HepG2 (cell line): Measurements from ENCODE around the gene DNAJC1. TPM values are rescaled to one million over a fixed set of nuclear protein-coding genes. Genes with fewer than 3 reads are reported as not detected.
A peak's percentile ranks its signal among the peaks of the same experiment; 100 is the strongest.

ENCODE experiments used
- ATAC-seq: fragments of 200-7000 bp; cut with Tn5 transposase; 3 replicates; pipeline ENCODE4 v1.9.1; 2020; ENCODE audit warnings: mild to moderate bottlenecking, moderate library complexity
- Bru-seq: library from RNA; stranded (reverse); fragments of 400-500 nt; gene quantifications from one replicate; lab custom pipeline; 2021; lab: Mats Ljungman, UMichigan
- BruChase-seq, 2 experiments: library from RNA; stranded (reverse); fragments of 400-500 nt; gene quantifications; one replicate each; lab custom pipeline; 2021; lab: Mats Ljungman, UMichigan
- BruUV-seq: library from RNA; stranded (reverse); fragments of 400-500 nt; replicated peaks from 2 replicates; lab custom pipeline; 2021; lab: Mats Ljungman, UMichigan
- CTCF ChIA-PET: fragments of 300-600 bp; formaldehyde crosslinking; extraction: SDS; loops from one replicate; lab custom pipeline; 2021; ENCODE audit warnings: low total read pairs, inconsistent platforms, low intra/inter-chr PET ratio; lab: Yijun Ruan, JAX
- POLR2A ChIA-PET: fragments of 350-600 bp; sonication (Branson Sonifier 250); formaldehyde crosslinking; loops from one replicate; lab custom pipeline; 2020; ENCODE audit warnings: antibody characterized with exemption, inconsistent platforms; lab: Yijun Ruan, JAX
- DNase-seq: peaks from one replicate; pipeline ENCODE4 v3.0.0-alpha.2; 2015; ENCODE audit warnings: low spot score
- FAIRE-seq: peaks from 3 replicates; lab custom pipeline; 2011; peaks lifted over from hg19 to GRCh38; lab: Jason Lieb, UNC
- H2AFZ ChIP-seq: one replicate; pipeline ENCODE4 v1.6.1; 2011; ENCODE audit warnings: low read length, inconsistent platforms
- H3K27ac ChIP-seq: fragments of 300-600 bp; 3 replicates; pipeline ENCODE4 v1.8.0; 2011; ENCODE audit warnings: mixed run types, mild to moderate bottlenecking, mixed read lengths, low read length, inconsistent platforms; ENCODE audit not compliant: insufficient read depth; ENCODE audit errors: extremely low read length
- H3K27me3 ChIP-seq, 2 experiments: fragments of 200-600 bp in 1 of 2; 2 replicates in 1 of 2; 3 replicates in 1 of 2; pipeline versions ENCODE4 v1.6.0 to v1.8.0; 2011; ENCODE audit warnings: low read length in 2 of 2, mild to moderate bottlenecking in 2 of 2, moderate library complexity in 2 of 2, inconsistent platforms in 1 of 2; ENCODE audit not compliant: insufficient read depth in 2 of 2, control insufficient read depth in 1 of 2
- H3K36me3 ChIP-seq, 2 experiments: fragments of 200-600 bp in 1 of 2; replicated peaks in 1 of 2; 2 replicates in 1 of 2; 3 replicates in 1 of 2; pipeline versions ENCODE4 v1.5.1 to v1.8.0; 2011; ENCODE audit warnings: low read length in 2 of 2, inconsistent platforms in 1 of 2; ENCODE audit not compliant: insufficient read depth in 2 of 2, control insufficient read depth in 1 of 2
- H3K4me1 ChIP-seq: 2 replicates; pipeline ENCODE4 v1.5.1; 2012; ENCODE audit warnings: low read length, inconsistent platforms; ENCODE audit not compliant: insufficient read depth
- H3K4me2 ChIP-seq: 2 replicates; pipeline ENCODE4 v1.6.0; 2011; ENCODE audit warnings: low read depth, low read length, inconsistent platforms
- H3K4me3 ChIP-seq, 3 experiments: fragments of 200-600 bp in 1 of 3; sonication (generic), shearing (Covaris generic) in 1 of 3; replicated peaks in 1 of 3; 2 replicates each; pipeline ENCODE4 v1.5.1; 2011 to 2016; ENCODE audit warnings: low read length in 3 of 3, inconsistent platforms in 2 of 3, low read depth in 2 of 3, mild to moderate bottlenecking in 2 of 3, control low read depth in 1 of 3, mixed read lengths in 1 of 3; ENCODE audit not compliant: insufficient read depth in 1 of 3
- H3K79me2 ChIP-seq: one replicate; pipeline ENCODE4 v1.6.1; 2011; ENCODE audit warnings: low read length, inconsistent platforms; ENCODE audit not compliant: insufficient read depth
- H3K9ac ChIP-seq: 2 replicates; pipeline ENCODE4 v1.6.0; 2011; ENCODE audit warnings: mild to moderate bottlenecking, low read depth, low read length, inconsistent platforms; ENCODE audit not compliant: insufficient read depth
- H3K9me3 ChIP-seq: 2 replicates; pipeline ENCODE4 v1.5.1; 2012; ENCODE audit warnings: mild to moderate bottlenecking, low read length
- H4K20me1 ChIP-seq: 2 replicates; pipeline ENCODE4 v1.6.0; 2011; ENCODE audit warnings: inconsistent platforms, mild to moderate bottlenecking, low read length, moderate library complexity; ENCODE audit not compliant: insufficient read depth
- ATF2 ChIP-seq: sonication (generic); formaldehyde crosslinking; IDR thresholded peaks from 2 replicates; pipeline ENCODE4 v1.4.0; 2020; ENCODE audit warnings: missing genetic modification reagents
- EP300 ChIP-seq, 3 experiments: sonication (generic) in 1 of 3; formaldehyde crosslinking in 1 of 3; IDR thresholded peaks; 2 replicates each; pipeline versions ENCODE4 v1.5.1 to v1.6.1; 2011 to 2020; ENCODE audit warnings: low read depth in 2 of 3, low read length in 2 of 3, borderline replicate concordance in 1 of 3, improper control_type of control experiment in 1 of 3, mild to moderate bottlenecking in 1 of 3, missing genetic modification reagents in 1 of 3, moderate library complexity in 1 of 3
- PBX2 ChIP-seq: IDR thresholded peaks from 2 replicates; pipeline ENCODE4 v1.6.1; 2016; ENCODE audit warnings: control low read depth
- SP4 ChIP-seq: sonication (generic); formaldehyde crosslinking; IDR thresholded peaks from 2 replicates; pipeline ENCODE4 v1.8.1; 2023; ENCODE audit warnings: mild to moderate bottlenecking, missing genetic modification reagents
- TAF1 ChIP-seq: sonication (generic); formaldehyde crosslinking; IDR thresholded peaks from 2 replicates; pipeline ENCODE4 v1.4.0; 2020; ENCODE audit warnings: missing genetic modification reagents
- ZBED4 ChIP-seq: sonication (generic); formaldehyde crosslinking; IDR thresholded peaks from 2 replicates; pipeline ENCODE4 v1.4.0; 2020; ENCODE audit warnings: missing genetic modification reagents, borderline replicate concordance
- ZFAT ChIP-seq: sonication (generic); formaldehyde crosslinking; conservative IDR thresholded peaks from 2 replicates; pipeline ENCODE4 v1.8.1; 2023; ENCODE audit warnings: missing genetic modification reagents, inconsistent platforms
- ZNF121 ChIP-seq: sonication (generic); formaldehyde crosslinking; IDR thresholded peaks from 2 replicates; pipeline ENCODE4 v1.5.0; 2020; ENCODE audit warnings: mild to moderate bottlenecking, missing genetic modification reagents
- WGBS: methylation state at CpG from one replicate; pipeline ENCODE4 v1.1.6; 2017; ENCODE audit warnings: low lambda C conversion rate; 5-methylcytosine and 5-hydroxymethylcytosine counted together
- in situ Hi-C: cut with HindIII; loops from 2 replicates; pipeline ENCODE4 v1.10.0; 2017; ENCODE audit warnings: low pct_unique_long_range_greater_than_20kb; ENCODE audit not compliant: extremely low pct_ligation_motif_present
- intact Hi-C: fragments of 100-400 bp; cut with micrococcal nuclease; formaldehyde crosslinking; loops from one replicate; pipeline ENCODE4 v1.10.0; 2022; ENCODE audit not compliant: unreplicated experiment
- long read RNA-seq, 2 experiments: library from RNA in 1 of 2; library from polyadenylated mRNA in 1 of 2; stranded (forward) in 1 of 2; unstranded in 1 of 2; transcript quantifications; one replicate each; pipeline ENCODE4 v2.0.0, GENCODE V29; 2019 to 2022
- polyA minus RNA-seq, 3 experiments: library from RNA; depleted of rRNA, polyadenylated mRNA; stranded (reverse); fragments of >200 nt; gene quantifications; 2 replicates each; pipeline ENCODE4 v1.2.3, GENCODE V29; 2011; ENCODE audit warnings: low replicate concordance in 1 of 3
- polyA plus RNA-seq, 8 experiments: library from polyadenylated mRNA; depleted of rRNA in 3 of 8; stranded (reverse) in 7 of 8; unstranded in 1 of 8; fragments of >200 nt; fragmentation: Illumina TruSeq in 4 of 8; extraction: Trizol in 4 of 8; gene quantifications; 2 replicates each; pipeline versions ENCODE4 v1.2.1 to v1.2.3, GENCODE V29; 2011 to 2016; ENCODE audit warnings: low read depth in 4 of 8, missing spikeins in 1 of 8, mixed read lengths in 1 of 8; ENCODE audit not compliant: insufficient read depth in 1 of 8
- total RNA-seq, 5 experiments: library from RNA; depleted of rRNA; stranded (reverse); fragments of >200 nt; fragmentation: Illumina TruSeq; extraction: Trizol; gene quantifications; 2 replicates each; pipeline ENCODE4 v1.2.3, GENCODE V29; 2016; ENCODE audit warnings: low read depth in 1 of 5

DNAJC1 gene
- 8.8 and 16.6 TPM in 2 replicates for total RNA-seq (2016; rRNA removed; fragmentation: Illumina TruSeq; extraction: Trizol)
- 8.1 and 9.4 TPM in 2 replicates for total RNA-seq (2016; cell fraction: cytosol; rRNA removed; fragmentation: Illumina TruSeq; extraction: Trizol; ENCODE audit: low read depth)
- total RNA-seq (2016; cell fraction: insoluble cytoplasmic fraction; rRNA removed; fragmentation: Illumina TruSeq; extraction: Trizol): 8.1 and 15.9 TPM in 2 replicates
- total RNA-seq (2016; cell fraction: membrane; rRNA removed; fragmentation: Illumina TruSeq; extraction: Trizol): 9.7 and 9.8 TPM in 2 replicates
- total RNA-seq (2016; cell fraction: nucleus; rRNA removed; fragmentation: Illumina TruSeq; extraction: Trizol): 17.9 and 18.9 TPM in 2 replicates
- 9.8 and 9.9 TPM in 2 replicates for polyA plus RNA-seq (2011; rRNA removed)
- 8.0 TPM in 2 replicates for polyA plus RNA-seq (2011; cell fraction: cytosol; rRNA removed)
- 3.1 and 4.4 TPM in 2 replicates for polyA plus RNA-seq (2011; cell fraction: nucleus; rRNA removed)
- 8.0 and 8.3 TPM in 2 replicates for polyA plus RNA-seq (2012)
- 4.7 and 4.8 TPM in 2 replicates for polyA plus RNA-seq (2016; cell fraction: cytosol; fragmentation: Illumina TruSeq; extraction: Trizol; ENCODE audit: low read depth)
- 8.2 TPM in 2 replicates for polyA plus RNA-seq (2016; cell fraction: insoluble cytoplasmic fraction; fragmentation: Illumina TruSeq; extraction: Trizol; ENCODE audit: low read depth)
- polyA plus RNA-seq (2016; cell fraction: membrane; fragmentation: Illumina TruSeq; extraction: Trizol; ENCODE audit: low read depth): 6.6 and 7.2 TPM in 2 replicates
- 18.4 and 19.0 TPM in 2 replicates for polyA plus RNA-seq (2016; cell fraction: nucleus; fragmentation: Illumina TruSeq; extraction: Trizol; ENCODE audit: insufficient read depth, low read depth)
- polyA minus RNA-seq (2011; rRNA and poly(A)+ RNA removed; ENCODE audit: low replicate concordance): 5.6 and 23.6 TPM in 2 replicates
- 8.4 and 10.0 TPM in 2 replicates for polyA minus RNA-seq (2011; cell fraction: cytosol; rRNA and poly(A)+ RNA removed)
- polyA minus RNA-seq (2011; cell fraction: nucleus; rRNA and poly(A)+ RNA removed): 9.1 and 10.3 TPM in 2 replicates
- percentile 54 among the genes with signal in this experiment for Bru-seq, nascent RNA
- percentile 48 among the genes with signal in this experiment for BruChase-seq, experiment 1, labeled RNA remaining after a 6-hour chase
- BruChase-seq, experiment 2, labeled RNA remaining after a 2-hour chase: percentile 48 among the genes with signal in this experiment
- long read RNA-seq, experiment 1, transcript DNAJC1-202 (12 exons, 2,106 nt): major isoform, 18 of 47 reads
- long read RNA-seq, experiment 1, partial matches to known transcripts: 23 of 47 reads
- long read RNA-seq, experiment 1, other reads (novel, unspliced or antisense): 5 of 47 reads
- long read RNA-seq, experiment 2, transcript DNAJC1-202 (12 exons, 2,106 nt): major isoform, 24 of 40 reads
- long read RNA-seq, experiment 2, partial matches to known transcripts: 10 of 40 reads
- long read RNA-seq, experiment 2, other reads (novel, unspliced or antisense): 6 of 40 reads

- Histone ChIP-seq H3K79me2 (no peaks in the 10 kb centered on the region), H3K4me3 (peak within 1 kb of the TSS; percentile 72 to 93 (median 83)), H4K20me1 (no peaks in the 10 kb centered on the region), H3K27ac (peak within 1 kb of the TSS; percentile 84), H3K27me3 (peaks cover 0 to 6% of the 10 kb centered on the region in 2 experiments; a peak in 1 of 5 replicates), H2AFZ (peak within 1 kb of the TSS; percentile 86), H3K4me2 (peak within 1 kb of the TSS; percentile 78), H3K36me3 (no peaks in the 10 kb centered on the region), H3K4me1 (peaks cover 20% of the 10 kb centered on the region), H3K9ac (peak within 1 kb of the TSS; percentile 74), H3K9me3 (no peaks in the 10 kb centered on the region)
- BruUV-seq: no TSS peak
- peak; percentile 74 for FAIRE-seq
- DNase-seq: peak; percentile 92
- intact Hi-C loops (loop anchor here (2.0 to 10.0 kb wide), 5 partner anchors 225 to 1064 kb away; partner anchors contain the start of gene COMMD3), in situ Hi-C loops (loop anchor here (5.0 to 10.0 kb wide), 2 partner anchors 311 to 989 kb away; partner anchors contain the start of gene COMMD3)
- ChIA-PET POLR2A (interaction anchor here (0.7 to 2.5 kb wide), 4 partner anchors 313 to 477 kb away, joined by 3 to 10 read pairs (median 4); partner anchors contain the start of gene COMMD3), CTCF (no interaction called here)
- WGBS: 0% methylated on average over 24 of the region's 83 CpGs
- peak; percentile 98 for ATAC-seq
- TF ChIP-seq TAF1 (CRISPR knock-in tag) (peak; percentile 68), EP300 (IDR thresholded peaks at IDR 0.05; ENCODE audit: low read depth in 2 of 2, low read length in 2 of 2) (no peak), EP300 (CRISPR knock-in tag; IDR thresholded peaks at IDR 0.05; ENCODE audit: borderline replicate concordance) (no peak), ZFAT (CRISPR knock-in tag) (no peak), SP4 (CRISPR knock-in tag) (peak; percentile 62), ZNF121 (peak; percentile 87), PBX2 (no peak), ATF2 (CRISPR knock-in tag) (peak; percentile 68; the same call in 1 of the 2 replicates), ZBED4 (peak; percentile 72)
These were observed at the start of gene DNAJC1 for GRCh38 chr10:22003177-22003963. Gene DNAJC1 (minus strand): TSS chr10:22003730. CDS start chr10:22003434, 296 bp downstream.
